IPS-18c (cell line): ENCODE data around the gene DNAH8.

Source experiments
- H3K4me3 ChIP-seq: 2 replicates; pipeline ENCODE4 v1.7.0; 2013; ENCODE audit warnings: low read depth, mild to moderate bottlenecking, low read length, moderate library complexity; ENCODE audit not compliant: insufficient read depth
- H3K9me3 ChIP-seq: one replicate; pipeline ENCODE4 v1.6.1; 2013; ENCODE audit warnings: mild to moderate bottlenecking, low read length, moderate library complexity; ENCODE audit not compliant: control insufficient read depth, insufficient read depth

The DNAH8 gene

DNA sequence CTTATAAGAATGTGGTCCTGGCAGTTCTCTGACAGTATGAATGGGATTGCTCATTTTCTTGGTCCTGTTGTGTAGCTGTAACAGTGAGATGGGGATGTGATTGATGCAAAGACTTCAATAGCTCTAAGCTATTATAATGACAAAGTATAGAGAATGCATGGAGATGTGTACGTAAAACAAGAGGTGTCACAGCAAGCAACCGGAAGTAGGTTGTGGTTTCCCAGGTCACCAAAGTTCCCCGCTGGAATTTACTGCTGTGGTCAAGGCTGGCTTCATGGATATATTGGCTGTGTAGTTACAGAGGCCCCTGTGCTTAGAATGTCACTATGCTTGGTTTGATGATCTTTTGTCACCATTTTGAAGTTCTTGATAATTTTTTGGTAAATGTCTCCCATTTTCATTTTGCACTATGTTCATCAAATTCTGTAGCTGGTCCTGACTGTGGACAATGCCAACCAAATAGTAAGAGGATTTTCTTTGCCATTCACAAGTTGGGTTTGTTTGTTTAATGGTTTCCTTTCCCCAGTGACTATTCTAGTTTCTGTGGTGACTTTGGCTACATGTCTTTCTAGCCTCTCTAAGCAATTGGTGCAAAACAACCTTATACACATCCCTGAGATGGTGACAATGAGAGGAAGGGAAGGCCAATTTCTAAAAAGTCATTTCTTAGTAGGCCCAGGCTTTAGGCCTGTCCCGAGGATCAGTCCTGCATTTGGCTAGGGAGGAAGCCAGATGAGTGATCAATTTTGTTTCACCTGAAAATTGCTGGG is 10.5 kb downstream of the DNAH8 start:
- H3K9me3 ChIP-seq, result no peaks in the 10 kb centered on the region
- H3K4me3 ChIP-seq, result no peak overlapping the region

DNA sequence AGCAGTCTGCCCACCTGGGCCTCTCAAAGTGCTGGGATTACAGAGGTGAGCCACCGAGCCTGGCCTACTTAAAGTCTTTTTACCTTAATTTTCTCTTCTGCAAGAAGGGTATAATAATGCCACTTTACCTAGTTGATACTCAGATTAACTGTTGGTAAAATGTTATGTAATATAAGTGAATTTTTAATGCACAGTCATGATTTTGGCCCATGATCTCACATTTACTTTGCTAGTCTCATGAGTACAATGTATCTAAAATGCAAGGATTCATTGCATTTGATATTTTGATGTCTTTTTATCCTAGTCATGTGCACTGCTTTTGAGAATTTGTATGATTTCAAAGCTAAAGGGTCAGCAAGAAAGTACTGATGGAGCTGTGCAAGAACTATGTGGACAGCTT is 13.1 kb downstream of the DNAH8 start:
- H3K4me3 ChIP-seq, result no peak overlapping the region
- no peaks in the 10 kb centered on the region for H3K9me3 ChIP-seq

DNA sequence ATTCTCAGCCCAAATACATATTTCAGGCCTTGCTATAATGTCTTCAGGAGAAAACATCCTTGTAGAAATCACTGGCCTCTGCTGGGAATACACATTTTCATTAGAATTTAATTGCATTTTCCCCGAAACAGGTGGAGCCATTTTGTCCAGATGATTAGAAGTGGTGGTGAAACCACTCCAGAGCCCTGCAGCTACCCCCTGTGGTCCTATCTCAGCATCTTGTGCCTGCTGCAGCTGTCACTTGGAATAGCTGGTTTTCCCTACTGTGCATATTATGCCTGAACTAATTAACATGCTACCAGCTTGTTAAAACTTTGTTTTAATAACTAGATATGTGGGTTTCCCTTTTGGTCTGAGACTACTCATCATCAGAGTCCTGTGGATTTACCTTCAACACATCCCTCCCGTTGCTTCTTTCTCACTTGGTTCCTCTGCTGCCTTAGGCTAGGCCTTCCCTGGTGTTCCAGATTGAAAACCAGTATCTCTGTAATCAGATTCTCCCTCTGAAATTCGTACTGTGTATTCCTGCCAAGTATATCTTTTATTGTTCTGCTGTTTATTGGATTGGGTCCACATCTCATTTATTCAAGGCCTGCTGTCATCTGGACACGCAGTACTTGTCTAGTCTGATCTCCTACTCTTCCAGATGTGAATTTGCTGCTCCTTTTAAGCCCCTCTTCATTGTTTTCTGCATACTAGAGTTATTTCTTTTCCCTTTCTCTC is 15.2 kb downstream of the DNAH8 start:
- H3K9me3 ChIP-seq, result no peaks in the 10 kb centered on the region

DNA sequence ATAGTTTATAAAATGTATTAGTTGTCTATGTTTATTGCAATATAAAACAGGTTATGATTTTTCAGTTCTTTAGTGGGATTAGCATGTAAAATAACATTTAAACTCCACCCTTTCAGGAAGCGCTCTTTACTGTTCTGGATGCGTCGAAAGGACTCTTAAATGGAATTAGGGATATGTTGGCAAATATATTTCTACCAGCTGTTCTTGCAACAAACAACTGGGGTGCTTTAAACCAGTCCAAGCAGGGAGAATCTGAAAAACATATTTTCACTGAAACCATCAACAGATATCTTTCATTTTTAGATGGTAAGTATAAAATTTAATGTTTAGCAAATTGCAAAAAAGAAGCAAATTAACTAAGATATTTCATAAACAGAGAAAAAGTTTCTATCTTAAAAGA is 21.8 kb downstream of the DNAH8 start:
- H3K4me3 ChIP-seq, result no peak overlapping the region
- no peaks in the 10 kb centered on the region for H3K9me3 ChIP-seq

More for the DNA sequence above, 15.2 kb downstream of the DNAH8 start:
- H3K4me3 ChIP-seq, result no peak overlapping the region

DNA sequence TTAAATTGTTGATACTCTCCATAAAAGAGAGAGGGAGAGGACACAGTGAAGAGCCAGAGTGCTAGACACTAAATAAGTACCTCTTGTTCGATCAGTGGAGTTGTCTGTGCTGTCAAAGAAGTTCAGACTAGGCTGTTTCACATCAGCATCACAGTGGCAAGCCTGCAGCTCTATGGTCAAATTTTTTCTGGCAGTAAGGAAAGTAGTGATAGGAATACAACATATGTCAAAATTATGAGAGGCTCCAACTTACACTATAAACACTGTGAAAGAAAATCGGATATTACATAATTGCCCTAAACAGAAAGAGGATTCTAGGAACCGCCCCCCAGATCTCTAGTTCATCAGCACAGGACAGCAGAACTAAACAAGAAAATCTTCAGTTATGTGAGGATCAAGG is 23.1 kb downstream of the DNAH8 start:
- Histone ChIP-seq H3K4me3 (no peak overlapping the region), H3K9me3 (no peaks in the 10 kb centered on the region)

DNA sequence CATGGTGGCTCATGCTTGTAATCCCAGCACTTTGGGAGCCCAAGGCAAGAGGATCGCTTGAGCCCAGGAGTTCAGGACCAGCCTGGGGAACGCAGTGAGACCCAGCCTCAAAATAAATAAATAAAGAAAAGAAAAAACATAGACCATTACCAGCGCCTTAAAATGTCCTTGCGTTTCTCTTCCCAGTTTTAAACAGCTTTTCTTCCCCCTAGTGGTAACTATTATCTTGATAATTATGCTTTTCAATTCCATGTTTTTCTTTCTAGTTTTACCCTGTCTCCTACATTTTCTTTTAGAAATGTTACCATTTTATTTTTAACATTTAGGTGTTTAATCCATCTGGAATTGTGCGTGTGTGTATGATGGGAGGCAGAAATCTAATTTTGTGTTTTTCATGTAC is 24.4 kb downstream of the DNAH8 start:
- Histone ChIP-seq H3K9me3 (no peaks in the 10 kb centered on the region), H3K4me3 (no peak overlapping the region)

DNA sequence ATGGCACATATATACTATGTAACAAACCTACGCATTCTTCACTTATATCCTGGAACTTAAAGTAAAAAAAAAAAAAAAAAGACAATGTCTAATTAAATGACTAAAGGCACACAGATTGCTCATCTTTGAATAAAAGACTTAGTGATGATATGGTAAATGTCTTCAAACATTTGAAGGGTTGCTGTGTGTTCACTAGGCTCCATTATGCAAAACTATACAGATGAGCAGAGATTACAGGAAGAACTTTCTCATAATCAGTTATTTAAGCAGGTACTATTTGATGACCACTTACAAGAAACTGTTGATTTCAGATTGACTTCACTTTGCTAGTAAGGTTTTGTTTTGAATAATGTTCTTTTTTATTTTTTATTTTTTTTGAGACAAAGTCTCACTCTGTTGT is 34.4 kb downstream of the DNAH8 start:
- Histone ChIP-seq H3K9me3 (no peaks in the 10 kb centered on the region), H3K4me3 (no peak overlapping the region)

DNA sequence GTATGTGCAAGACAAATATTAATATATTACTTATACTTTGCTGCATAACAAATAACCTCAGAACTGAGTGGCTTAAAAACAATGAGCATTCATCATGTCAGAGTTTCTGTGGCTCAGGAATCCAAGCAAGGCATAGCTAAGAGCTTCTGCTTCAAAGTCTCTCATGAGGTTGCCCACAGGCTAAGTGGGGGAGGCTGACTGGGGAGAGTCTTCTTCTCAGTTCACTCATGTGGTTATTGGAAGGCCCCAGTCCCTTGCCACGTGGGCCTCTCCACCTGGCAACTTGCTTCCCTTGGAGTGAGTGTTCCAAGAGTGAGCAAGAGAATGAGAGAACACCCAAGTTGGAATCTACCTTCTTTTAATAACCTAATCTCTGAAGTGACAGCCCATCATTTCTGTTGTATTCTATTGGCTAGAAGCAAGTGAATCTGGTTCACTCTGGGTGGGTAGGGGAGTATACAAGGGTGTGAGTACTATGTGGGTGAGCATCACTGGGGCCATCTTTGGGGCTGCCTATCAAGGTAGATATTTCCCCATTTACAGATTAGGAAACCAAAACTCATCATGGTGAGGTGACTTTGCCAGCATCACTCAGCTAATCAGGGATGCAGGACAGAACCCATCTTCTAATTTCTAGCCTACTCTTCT is 36.0 kb downstream of the DNAH8 start:
- no peak overlapping the region for H3K4me3 ChIP-seq
- no peaks in the 10 kb centered on the region for H3K9me3 ChIP-seq

DNA sequence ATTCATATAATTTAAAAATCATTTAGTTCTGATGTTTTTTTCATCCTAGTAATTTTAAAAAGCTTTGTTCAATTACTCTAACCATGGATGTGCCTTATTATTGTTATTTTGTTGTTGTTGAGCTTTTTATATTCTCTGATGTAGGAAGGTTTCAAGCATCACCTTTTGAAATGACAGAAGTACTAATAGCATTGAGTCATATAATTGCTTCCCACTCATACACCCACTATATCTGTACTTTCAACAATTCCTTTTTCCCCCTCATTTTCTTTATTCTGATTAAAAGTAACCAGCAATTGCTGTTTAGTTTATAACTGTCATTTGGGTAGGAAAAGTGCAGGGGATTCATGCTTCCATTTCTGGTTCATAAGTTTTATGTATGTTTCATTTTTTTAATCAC is 38.6 kb downstream of the DNAH8 start:
- H3K9me3 ChIP-seq, result no peaks in the 10 kb centered on the region

DNA sequence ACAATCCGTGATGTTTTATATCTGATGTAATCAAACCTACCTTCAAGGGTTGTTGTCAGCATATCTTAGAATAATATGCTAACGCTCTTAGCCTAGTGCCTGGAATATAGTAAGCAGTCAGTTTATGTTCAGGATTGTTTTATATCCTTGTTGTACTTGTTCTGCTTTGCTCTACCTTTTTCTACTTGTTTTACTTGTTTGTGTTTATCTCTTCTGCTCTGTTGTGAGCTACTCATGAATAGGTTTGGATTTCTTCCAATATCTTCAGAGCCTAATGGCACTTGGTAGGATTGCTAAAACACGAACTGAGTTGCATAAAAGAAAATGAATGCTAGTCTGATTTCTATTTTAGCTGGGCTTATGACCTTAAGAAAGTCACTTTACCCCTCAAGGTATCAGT is 40.1 kb downstream of the DNAH8 start:
- no peak overlapping the region for H3K4me3 ChIP-seq
- no peaks in the 10 kb centered on the region for H3K9me3 ChIP-seq

More for the DNA sequence above, 38.6 kb downstream of the DNAH8 start:
- no peak overlapping the region for H3K4me3 ChIP-seq

DNA sequence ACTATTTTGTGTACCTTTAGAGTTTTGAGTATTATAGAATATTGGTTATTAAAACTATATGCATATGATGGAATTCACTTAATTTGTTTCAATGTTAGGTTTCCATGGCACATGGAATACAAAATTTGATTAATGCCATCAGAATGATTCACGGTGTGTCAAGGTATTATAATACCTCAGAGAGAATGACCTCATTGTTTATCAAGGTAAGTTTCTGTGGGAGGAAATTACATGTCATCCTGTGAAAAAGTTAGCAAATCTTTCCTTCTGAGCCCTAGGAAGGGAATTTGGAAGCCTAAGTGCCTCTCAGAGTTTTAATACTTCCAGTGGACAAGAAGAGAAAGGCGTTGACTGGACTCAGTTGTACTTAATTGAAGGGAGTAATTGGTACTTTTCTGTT is 40.8 kb downstream of the DNAH8 start:
- Histone ChIP-seq H3K4me3 (no peak overlapping the region), H3K9me3 (no peaks in the 10 kb centered on the region)

DNA sequence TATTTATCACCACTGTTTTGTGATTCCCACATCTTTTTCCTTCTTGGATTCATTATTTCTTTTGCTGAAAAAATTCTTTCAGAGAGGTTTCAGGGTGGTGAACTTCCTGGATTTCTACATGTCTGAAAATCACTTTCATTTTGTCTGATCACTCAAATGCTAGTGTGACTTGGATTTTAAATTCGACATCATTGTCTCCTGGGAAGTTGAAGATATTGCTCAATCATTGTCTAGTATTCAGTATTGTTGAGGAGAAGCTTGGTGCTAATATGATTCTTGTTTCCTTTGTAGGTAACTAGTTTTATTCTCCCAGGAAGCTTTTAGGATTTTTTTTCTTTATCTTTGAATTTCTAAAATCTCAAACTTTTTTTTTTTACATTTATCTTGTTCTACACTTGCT is 45.0 kb downstream of the DNAH8 start:
- Histone ChIP-seq H3K4me3 (no peak overlapping the region), H3K9me3 (no peaks in the 10 kb centered on the region)

DNA sequence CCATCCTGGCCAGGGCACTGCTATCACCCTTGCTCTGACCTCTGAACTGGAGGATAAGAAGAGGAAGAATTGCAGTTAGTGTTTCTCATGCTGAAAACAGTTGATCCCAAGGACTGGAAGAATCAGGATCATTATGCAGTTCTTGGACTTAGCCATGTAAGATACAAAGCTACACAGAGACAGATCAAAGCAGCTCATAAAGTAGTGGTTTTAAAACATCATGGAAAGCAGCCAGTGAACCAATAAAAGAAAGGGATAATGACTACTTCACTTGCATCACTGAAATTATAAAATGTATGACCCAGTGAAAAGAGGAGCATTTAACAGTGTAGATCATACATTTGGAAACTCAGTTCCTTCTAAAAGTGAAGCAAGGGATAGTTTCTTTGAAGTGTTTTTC is 47.7 kb downstream of the DNAH8 start:
- Histone ChIP-seq H3K9me3 (no peaks in the 10 kb centered on the region), H3K4me3 (no peak overlapping the region)

DNA sequence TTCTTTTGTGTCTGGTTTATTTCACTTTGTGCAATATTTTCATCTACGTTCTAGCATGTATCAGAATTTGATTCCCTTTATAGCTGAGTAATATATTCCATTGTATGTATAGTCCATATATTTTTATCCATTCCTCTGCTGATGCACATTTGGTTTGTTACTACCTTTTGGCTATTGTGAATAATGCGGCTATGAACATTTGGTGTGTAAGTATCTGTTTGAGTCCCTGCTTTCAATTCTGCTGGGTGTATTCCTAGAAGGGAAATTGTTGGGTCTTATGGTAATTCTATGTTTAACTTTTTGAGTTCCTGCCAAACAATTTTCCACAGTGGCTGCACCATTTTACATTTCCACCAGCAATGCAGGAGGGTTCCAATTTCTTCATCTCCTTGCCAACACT is 52.4 kb downstream of the DNAH8 start:
- Histone ChIP-seq H3K9me3 (no peaks in the 10 kb centered on the region), H3K4me3 (no peak overlapping the region)

DNA sequence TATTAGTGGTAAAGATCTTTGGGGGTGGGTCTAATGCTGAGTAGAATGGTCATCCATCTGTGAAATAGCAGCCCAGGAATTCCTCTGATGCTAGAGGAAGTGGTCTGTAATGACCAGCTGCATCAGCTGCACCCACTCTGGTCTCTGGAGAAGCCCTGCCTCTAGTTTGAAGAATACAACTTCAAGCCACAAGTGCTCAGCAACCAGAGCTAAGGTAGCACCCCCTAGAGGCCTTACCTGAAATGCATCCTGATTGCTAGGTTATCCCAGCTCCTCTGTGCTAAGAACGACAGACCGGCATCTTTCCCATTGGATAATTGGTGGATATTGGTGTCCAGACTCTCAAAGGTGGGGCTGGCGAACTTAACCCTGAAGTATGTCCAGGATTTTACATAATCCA is 58.2 kb downstream of the DNAH8 start:
- Histone ChIP-seq H3K9me3 (no peaks in the 10 kb centered on the region), H3K4me3 (no peak overlapping the region)

DNA sequence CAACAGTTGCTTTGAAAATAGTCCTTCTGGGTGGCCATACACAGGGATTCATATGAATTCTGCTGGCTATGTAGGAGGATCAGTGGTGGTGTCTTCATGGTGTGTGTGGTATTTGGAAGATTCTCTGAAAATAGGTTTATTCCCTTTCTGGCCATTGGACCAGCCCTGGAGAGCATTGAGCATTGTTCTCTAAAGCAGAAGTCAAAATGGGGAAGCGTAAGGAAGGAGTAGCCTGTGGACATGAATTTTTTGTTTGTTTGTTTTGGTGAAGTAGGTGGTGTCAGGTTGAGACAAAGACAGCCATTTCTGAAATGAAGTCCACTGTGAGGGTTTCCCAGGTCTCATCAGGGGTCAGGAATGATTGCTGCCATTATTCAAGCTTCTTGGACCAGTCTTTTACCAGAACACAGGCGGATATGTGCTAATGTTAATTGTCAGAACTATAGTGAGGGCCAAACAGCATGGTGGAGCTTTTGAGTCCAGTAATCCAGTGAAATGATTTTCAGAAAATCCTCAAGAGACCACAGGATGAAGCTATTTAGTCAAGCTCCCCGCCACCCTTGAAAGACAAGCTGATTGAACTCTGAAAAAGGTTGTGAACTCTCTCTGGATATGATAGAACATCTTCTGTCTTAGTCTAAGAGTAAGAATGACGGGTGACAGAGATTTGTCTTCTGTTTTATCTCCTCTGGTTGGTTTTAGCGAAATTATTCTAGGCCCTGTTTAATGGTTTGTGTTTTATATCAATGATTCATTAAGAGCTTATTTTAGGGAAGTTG is 60.0 kb downstream of the DNAH8 start:
- no peak overlapping the region for H3K4me3 ChIP-seq
- H3K9me3 ChIP-seq, result no peaks in the 10 kb centered on the region

DNA sequence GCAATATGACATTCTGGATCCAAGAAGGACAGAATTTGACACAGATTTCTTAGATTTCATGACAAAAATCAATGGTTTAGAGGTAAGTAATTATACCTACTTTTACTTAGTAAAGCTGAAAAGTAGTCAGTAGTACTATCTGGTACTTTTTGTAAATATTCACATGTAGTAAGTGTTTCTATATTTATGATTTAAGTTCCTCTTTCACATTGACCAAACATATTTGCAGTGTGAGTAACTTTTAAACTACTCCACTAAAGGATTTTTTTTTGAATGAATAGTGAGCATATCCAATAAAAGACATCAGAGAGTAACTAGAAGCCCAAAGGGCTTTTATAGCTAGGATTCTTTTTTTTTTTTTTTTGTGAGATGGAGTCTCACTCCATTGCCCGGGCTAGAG is 60.8 kb downstream of the DNAH8 start:
- Histone ChIP-seq H3K9me3 (no peaks in the 10 kb centered on the region), H3K4me3 (no peak overlapping the region)
